DOHH2 (cell line): ENCODE measurements around the gene KIF6.

Experiments
- CTCF ChIP-seq: fragments of 200-600 bp; sonication (generic); IDR thresholded peaks from one replicate; pipeline ENCODE4 v1.5.1; 2014; ENCODE audit warnings: antibody characterized with exemption, mild to moderate bottlenecking, low read depth, low read length; ENCODE audit not compliant: poor library complexity, severe bottlenecking
- EZH2phosphoT487 ChIP-seq: fragments of 200-600 bp; sonication (generic); IDR thresholded peaks from 2 replicates; pipeline ENCODE4 v1.6.1; 2017; ENCODE audit warnings: borderline replicate concordance, mild to moderate bottlenecking, antibody characterized with exemption, low read length, moderate library complexity, mixed read lengths

- TF ChIP-seq CTCF (no peak), EZH2phosphoT487 (no peak)
Observed at GRCh38 chr6:39328066-39328465, 397.1 kb downstream of the KIF6 start.
